Esophagus muscularis mucosa (tissue), 4 donors: ENCODE data around the gene LASP1. TPM values are rescaled to one million over a fixed set of nuclear protein-coding genes. Genes with fewer than 3 reads are reported as not detected.

Source experiments
- DNase-seq: peaks from one replicate; pipeline ENCODE4 v3.0.0-alpha.2; 2017; ENCODE audit errors: extremely low spot score
- H3K27ac ChIP-seq, 4 donors: fragments of 200-600 bp; sonication (generic); replicated peaks in 1 of 4; 1 replicate in 3 of 4; 2 replicates in 1 of 4; pipeline ENCODE4 v1.5.1; 2016 to 2019; ENCODE audit warnings: mild to moderate bottlenecking in 1 of 4
- H3K27me3 ChIP-seq, 4 donors: fragments of 200-600 bp; sonication (generic); one replicate each; pipeline versions ENCODE4 v1.5.1 to v1.6.0; 2016 to 2019
- H3K36me3 ChIP-seq, 4 donors: fragments of 200-600 bp; sonication (generic); one replicate each; pipeline ENCODE4 v1.5.1; 2016 to 2019
- H3K4me1 ChIP-seq, 4 donors: fragments of 200-600 bp; sonication (generic); one replicate each; pipeline ENCODE4 v1.5.1; 2016 to 2019
- H3K4me3 ChIP-seq, 4 donors: fragments of 200-600 bp; sonication (generic); 1 replicate in 2 of 4; 2 replicates in 2 of 4; pipeline ENCODE4 v1.5.1; 2016 to 2019; ENCODE audit warnings: mild to moderate bottlenecking in 4 of 4, moderate library complexity in 1 of 4
- H3K9me3 ChIP-seq, 4 donors: fragments of 200-600 bp; sonication (generic); 1 replicate in 3 of 4; 2 replicates in 1 of 4; pipeline ENCODE4 v1.5.1; 2016 to 2019
- EP300 ChIP-seq: sonication (generic); formaldehyde crosslinking; IDR thresholded peaks from one replicate; pipeline ENCODE4 v1.6.1; 2017; ENCODE audit warnings: antibody characterized with exemption
- POLR2A ChIP-seq: fragments of 450-650 bp; IDR thresholded peaks from one replicate; pipeline ENCODE4 v1.6.1; 2017; ENCODE audit warnings: antibody characterized with exemption, moderate library complexity, mild to moderate bottlenecking, low read depth
- POLR2AphosphoS5 ChIP-seq, 2 donors: sonication (generic); formaldehyde crosslinking; IDR thresholded peaks; one replicate each; pipeline ENCODE4 v1.6.1; 2017; ENCODE audit warnings: antibody characterized with exemption in 2 of 2
- WGBS: methylation state at CpG from one replicate; pipeline ENCODE4 v1.1.5; 2018; 5-methylcytosine and 5-hydroxymethylcytosine counted together
- intact Hi-C: fragments of 100-400 bp; cut with DNase I; formaldehyde crosslinking; loops from one replicate; pipeline ENCODE4 v1.15.1; 2023
- total RNA-seq, 4 donors: library from RNA; depleted of rRNA; stranded (reverse); fragments of >200 nt; gene quantifications; one replicate each; pipeline versions ENCODE4 v1.1.0 to v1.2.1, GENCODE V29; 2016
- TF ChIP-seq, protein P1 (sequence below), 3 experiments: fragments of 200-600 bp in 2 of 3; fragments of 450-650 bp in 1 of 3; sonication (generic) in 2 of 3; IDR thresholded peaks; one replicate each; pipeline ENCODE4 v1.5.1; 2017 to 2019; ENCODE audit warnings: antibody characterized with exemption in 3 of 3, mild to moderate bottlenecking in 2 of 3, moderate library complexity in 1 of 3

The LASP1 gene
- total RNA-seq, 4 donors from 2014 or later = 46.9 to 102 (median 74.7) TPM

DNA sequence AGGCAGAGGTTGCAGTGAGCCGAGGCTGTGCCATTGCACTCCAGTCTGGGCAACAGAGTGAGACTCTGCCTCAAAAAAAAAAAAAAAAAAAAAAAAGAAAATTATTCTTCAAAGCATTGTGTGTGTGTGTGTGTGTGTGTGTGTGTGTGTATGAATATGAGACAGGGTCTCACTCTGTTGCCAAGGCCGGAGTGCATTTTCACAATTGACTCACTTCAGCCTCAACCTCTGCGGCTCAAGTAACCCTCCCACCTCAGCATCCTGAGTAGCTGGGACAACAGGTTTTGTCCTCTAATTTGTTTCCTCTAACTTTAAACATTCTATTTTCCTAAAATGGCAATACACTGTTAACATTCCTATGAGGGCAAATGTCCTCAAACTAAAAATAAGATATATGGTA lies 89.7 kb downstream of the LASP1 start:
- Histone ChIP-seq H3K27me3 (no peaks in the 10 kb centered on the region), H3K27ac (peak overlapping the region in 2 of 4 donors; percentile 61 to 75), H3K9me3 (no peaks in the 10 kb centered on the region), H3K4me3 (no peak overlapping the region), H3K36me3 (no peaks in the 10 kb centered on the region), H3K4me1 (peaks cover 0 to 23% (median 14%) of the 10 kb centered on the region in 4 donors)
- TF ChIP-seq EP300 (no peak), POLR2A (no peak), POLR2AphosphoS5 (IDR thresholded peaks at IDR 0.05) (no peak)
- TF ChIP-seq, protein P1, sequence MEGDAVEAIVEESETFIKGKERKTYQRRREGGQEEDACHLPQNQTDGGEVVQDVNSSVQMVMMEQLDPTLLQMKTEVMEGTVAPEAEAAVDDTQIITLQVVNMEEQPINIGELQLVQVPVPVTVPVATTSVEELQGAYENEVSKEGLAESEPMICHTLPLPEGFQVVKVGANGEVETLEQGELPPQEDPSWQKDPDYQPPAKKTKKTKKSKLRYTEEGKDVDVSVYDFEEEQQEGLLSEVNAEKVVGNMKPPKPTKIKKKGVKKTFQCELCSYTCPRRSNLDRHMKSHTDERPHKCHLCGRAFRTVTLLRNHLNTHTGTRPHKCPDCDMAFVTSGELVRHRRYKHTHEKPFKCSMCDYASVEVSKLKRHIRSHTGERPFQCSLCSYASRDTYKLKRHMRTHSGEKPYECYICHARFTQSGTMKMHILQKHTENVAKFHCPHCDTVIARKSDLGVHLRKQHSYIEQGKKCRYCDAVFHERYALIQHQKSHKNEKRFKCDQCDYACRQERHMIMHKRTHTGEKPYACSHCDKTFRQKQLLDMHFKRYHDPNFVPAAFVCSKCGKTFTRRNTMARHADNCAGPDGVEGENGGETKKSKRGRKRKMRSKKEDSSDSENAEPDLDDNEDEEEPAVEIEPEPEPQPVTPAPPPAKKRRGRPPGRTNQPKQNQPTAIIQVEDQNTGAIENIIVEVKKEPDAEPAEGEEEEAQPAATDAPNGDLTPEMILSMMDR (IDR thresholded peaks at IDR 0.05) = no peak
- WGBS = 77% methylated on average over 3 of the region's 3 CpGs
- DNase-seq = no peak
- intact Hi-C loops = no loop called here

DNA sequence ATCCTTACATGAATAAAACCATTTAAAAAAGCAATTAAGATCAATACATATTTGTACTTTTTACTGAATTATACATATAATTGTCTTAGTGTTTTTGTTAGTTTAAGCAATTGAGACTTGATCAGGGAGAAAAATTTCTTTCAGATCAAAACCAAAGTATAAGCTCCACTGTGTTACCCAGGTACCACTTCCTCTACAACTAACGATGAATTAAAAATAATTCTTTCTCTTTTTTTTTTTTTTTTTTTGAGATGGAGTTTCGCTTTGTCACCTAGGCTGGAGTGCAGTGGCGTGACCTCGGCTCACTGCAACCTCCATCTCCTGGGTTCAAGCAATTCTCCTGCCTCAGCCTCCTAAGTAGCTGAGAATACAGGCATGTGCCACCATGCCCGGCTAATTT lies 90.5 kb downstream of the LASP1 start:
- Histone ChIP-seq H3K4me3 (no peak overlapping the region), H3K36me3 (no peaks in the 10 kb centered on the region), H3K27ac (no peak overlapping the region), H3K4me1 (peaks cover 0 to 23% (median 14%) of the 10 kb centered on the region in 4 donors), H3K9me3 (no peaks in the 10 kb centered on the region), H3K27me3 (no peaks in the 10 kb centered on the region)
- 86% methylated on average over 5 of the region's 5 CpGs for WGBS
- TF ChIP-seq, protein P1 (IDR thresholded peaks at IDR 0.05) = no peak
- no peak for TF ChIP-seq EP300
- no peak for TF ChIP-seq POLR2A
- no peak for TF ChIP-seq POLR2AphosphoS5 (IDR thresholded peaks at IDR 0.05)
- intact Hi-C loops = no loop called here
- no peak for DNase-seq

DNA sequence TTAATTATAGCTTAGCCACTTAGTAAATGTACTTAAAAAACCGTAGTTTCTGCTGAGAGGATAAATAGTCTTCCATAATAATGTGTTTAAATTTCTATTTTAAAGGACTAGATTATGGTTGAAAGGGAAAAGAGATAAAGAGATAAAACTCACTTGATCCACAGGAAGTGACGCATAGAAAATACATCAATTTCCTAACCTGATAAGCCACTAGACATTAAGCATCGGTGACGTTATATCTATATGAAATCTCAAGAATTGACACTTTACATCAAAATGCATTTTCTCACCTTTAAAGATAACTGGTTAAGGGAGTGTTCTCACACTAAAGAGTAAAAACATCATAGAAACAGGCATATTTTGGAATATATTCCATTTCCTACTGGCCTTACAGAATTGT lies 91.6 kb downstream of the LASP1 start:
- no peaks in the 10 kb centered on the region for H3K27me3 ChIP-seq
- peaks cover 0 to 23% (median 14%) of the 10 kb centered on the region in 4 donors for H3K4me1 ChIP-seq
- no peak overlapping the region for H3K4me3 ChIP-seq
- no peaks in the 10 kb centered on the region for H3K36me3 ChIP-seq
- H3K9me3 ChIP-seq = no peaks in the 10 kb centered on the region
- no peak for DNase-seq
- 83% methylated on average over 4 of the region's 4 CpGs for WGBS
- TF ChIP-seq POLR2AphosphoS5 (IDR thresholded peaks at IDR 0.05) (no peak), POLR2A (no peak), EP300 (no peak)
- TF ChIP-seq, protein P1 (IDR thresholded peaks at IDR 0.05) = no peak
- H3K27ac ChIP-seq = no peak overlapping the region
- intact Hi-C loops = no loop called here

DNA sequence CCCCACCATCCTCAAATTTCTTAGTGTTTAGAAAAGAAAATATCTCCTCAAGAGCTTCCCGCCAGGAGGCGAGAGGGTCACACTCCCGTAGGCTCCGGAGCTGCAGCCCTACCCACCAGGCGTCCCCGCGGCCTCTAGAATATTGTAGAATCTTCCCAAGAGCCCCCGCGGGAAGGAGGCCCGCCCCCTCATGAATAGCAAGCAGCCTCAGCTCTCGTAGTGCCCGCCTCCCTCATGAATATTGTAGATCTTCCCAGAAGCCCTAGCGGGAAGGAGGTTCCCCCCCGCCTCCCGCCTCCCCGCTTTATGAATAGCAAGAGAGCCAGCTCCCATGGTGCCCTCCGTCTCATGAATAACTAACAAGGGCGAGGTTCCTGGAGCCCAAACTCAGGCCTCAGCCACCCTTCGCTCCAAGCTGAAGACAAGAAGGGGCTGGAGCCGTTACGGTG lies 97.5 kb downstream of the LASP1 start, which contains the start of gene FBXO47:
TSS of gene FBXO47 (minus strand) at position 114 of the 449 bp plus-strand sequence. CDS start 4,378 bp downstream, outside the sequence.
- H3K27me3 ChIP-seq = no peaks in the 10 kb centered on the region
- peak; percentile 97 for DNase-seq
- no peak for TF ChIP-seq POLR2A
- peak; percentile 79 to 81 for TF ChIP-seq POLR2AphosphoS5 (IDR thresholded peaks at IDR 0.05)
- TF ChIP-seq, protein P1 (IDR thresholded peaks at IDR 0.05) = peak in 1 of 3 experiments; percentile 37
- TF ChIP-seq EP300 = no peak
- 22% methylated on average over 20 of the region's 21 CpGs for WGBS
- peak within 1 kb of the TSS; percentile 34 to 46 (median 44) for H3K4me3 ChIP-seq
- intact Hi-C loops = no loop called here
- peaks cover 0 to 13% (median 7%) of the 10 kb centered on the region in 4 donors for H3K4me1 ChIP-seq
- H3K36me3 ChIP-seq = no peaks in the 10 kb centered on the region
- H3K27ac ChIP-seq = peak within 1 kb of the TSS; percentile 50 to 77 (median 74)
- H3K9me3 ChIP-seq = no peaks in the 10 kb centered on the region

DNA sequence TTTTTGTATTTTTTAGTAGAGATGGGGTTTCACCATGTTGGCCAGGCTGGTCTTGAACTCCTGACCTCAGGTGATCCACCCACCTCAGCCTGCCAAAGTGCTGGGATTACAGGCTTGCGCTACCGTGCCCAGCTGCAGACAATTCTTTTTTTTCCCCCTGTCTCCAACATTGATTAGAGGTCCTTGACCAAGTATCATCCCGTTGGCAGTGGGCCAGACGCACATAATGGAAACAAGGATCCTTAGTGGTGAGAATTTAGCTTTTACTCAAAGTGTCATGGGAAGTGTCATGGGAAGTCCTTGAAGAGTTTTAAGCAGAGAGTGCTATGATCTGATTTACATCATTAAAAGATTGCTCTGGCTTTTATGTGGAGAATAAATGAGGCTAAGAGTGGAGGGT lies 99.4 kb downstream of the LASP1 start:
- no peaks in the 10 kb centered on the region for H3K9me3 ChIP-seq
- no peak overlapping the region for H3K4me3 ChIP-seq
- H3K4me1 ChIP-seq = peaks cover 0 to 13% (median 7%) of the 10 kb centered on the region in 4 donors
- H3K36me3 ChIP-seq = no peaks in the 10 kb centered on the region
- 68% methylated on average over 4 of the region's 4 CpGs for WGBS
- H3K27me3 ChIP-seq = no peaks in the 10 kb centered on the region
- intact Hi-C loops = no loop called here
- no peak for DNase-seq
- TF ChIP-seq EP300 (no peak), POLR2A (no peak), POLR2AphosphoS5 (IDR thresholded peaks at IDR 0.05) (no peak)
- TF ChIP-seq, protein P1 (IDR thresholded peaks at IDR 0.05) = no peak
- H3K27ac ChIP-seq = no peak overlapping the region
